ENCODE results near the gene ERCC4. TPM values are rescaled to one million over a fixed set of nuclear protein-coding genes. Genes with fewer than 3 reads are reported as not detected.

The ERCC4 gene
- total RNA-seq, 1 experiment from 2014 or later = 7.1 TPM

GRCh38 chr16:13953501-13953900, 33.5 kb downstream of the ERCC4 start:
- DNase-seq = no peak
- Mint-ChIP-seq H3K27ac (ENCODE audit: unreplicated experiment) (no peak overlapping the region), H3K4me3 (ENCODE audit: unreplicated experiment) (no peak overlapping the region), H3K4me1 (ENCODE audit: low read depth, unreplicated experiment) (peaks cover 24% of the 10 kb centered on the region), H3K36me3 (ENCODE audit: insufficient read depth, unreplicated experiment) (no peaks in the 10 kb centered on the region), H3K27me3 (ENCODE audit: insufficient read depth, unreplicated experiment) (no peaks in the 10 kb centered on the region), H3K9me3 (ENCODE audit: unreplicated experiment) (no peaks in the 10 kb centered on the region)
- POLR2A ChIA-PET = no interaction called here
- Histone ChIP-seq H3K4me1 (peaks cover 20% of the 10 kb centered on the region), H3K9me3 (no peaks in the 10 kb centered on the region), H3K27me3 (replicated peaks; ENCODE audit: control insufficient read depth, insufficient read depth, low read length) (no peaks in the 10 kb centered on the region), H3K36me3 (ENCODE audit: control insufficient read depth, insufficient read depth, low read length) (no peaks in the 10 kb centered on the region), H3K4me3 (ENCODE audit: low read depth, low read length) (no peak overlapping the region)
- TF ChIP-seq, protein P1, sequence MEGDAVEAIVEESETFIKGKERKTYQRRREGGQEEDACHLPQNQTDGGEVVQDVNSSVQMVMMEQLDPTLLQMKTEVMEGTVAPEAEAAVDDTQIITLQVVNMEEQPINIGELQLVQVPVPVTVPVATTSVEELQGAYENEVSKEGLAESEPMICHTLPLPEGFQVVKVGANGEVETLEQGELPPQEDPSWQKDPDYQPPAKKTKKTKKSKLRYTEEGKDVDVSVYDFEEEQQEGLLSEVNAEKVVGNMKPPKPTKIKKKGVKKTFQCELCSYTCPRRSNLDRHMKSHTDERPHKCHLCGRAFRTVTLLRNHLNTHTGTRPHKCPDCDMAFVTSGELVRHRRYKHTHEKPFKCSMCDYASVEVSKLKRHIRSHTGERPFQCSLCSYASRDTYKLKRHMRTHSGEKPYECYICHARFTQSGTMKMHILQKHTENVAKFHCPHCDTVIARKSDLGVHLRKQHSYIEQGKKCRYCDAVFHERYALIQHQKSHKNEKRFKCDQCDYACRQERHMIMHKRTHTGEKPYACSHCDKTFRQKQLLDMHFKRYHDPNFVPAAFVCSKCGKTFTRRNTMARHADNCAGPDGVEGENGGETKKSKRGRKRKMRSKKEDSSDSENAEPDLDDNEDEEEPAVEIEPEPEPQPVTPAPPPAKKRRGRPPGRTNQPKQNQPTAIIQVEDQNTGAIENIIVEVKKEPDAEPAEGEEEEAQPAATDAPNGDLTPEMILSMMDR (IDR thresholded peaks at IDR 0.05; ENCODE audit: insufficient read depth in 1 of 2, low read depth in 1 of 2, low read length in 1 of 2, severe bottlenecking in 1 of 2, unreplicated experiment in 1 of 2) = no peak
- BruUV-seq (replicated peaks) = no TSS peak
- intact Hi-C loops (cut with micrococcal nuclease; ENCODE audit: unreplicated experiment) = no loop called here
- CTCF ChIA-PET = no interaction called here

- ChIA-PET POLR2A (no interaction called here), CTCF (no interaction called here)
- no peak overlapping the region for H3K4me3 ChIP-seq (ENCODE audit: low read depth, low read length)
- no peaks in the 10 kb centered on the region for H3K27me3 ChIP-seq (replicated peaks; ENCODE audit: control insufficient read depth, insufficient read depth, low read length)
- no TSS peak for BruUV-seq (replicated peaks)
- peaks cover 25% of the 10 kb centered on the region for H3K4me1 ChIP-seq
- peak overlapping the region; percentile 31 for H3K4me3 Mint-ChIP-seq (ENCODE audit: unreplicated experiment)
- peaks cover 29% of the 10 kb centered on the region for H3K4me1 Mint-ChIP-seq (ENCODE audit: low read depth, unreplicated experiment)
- intact Hi-C loops (cut with micrococcal nuclease; ENCODE audit: unreplicated experiment) = loop anchor here (5.0 kb wide), 1 partner anchor 34 kb away; the partner anchor contains the start of gene ERCC4
- no peaks in the 10 kb centered on the region for H3K27me3 Mint-ChIP-seq (ENCODE audit: insufficient read depth, unreplicated experiment)
- no peak for DNase-seq
- H3K9me3 ChIP-seq = no peaks in the 10 kb centered on the region
- no peaks in the 10 kb centered on the region for H3K9me3 Mint-ChIP-seq (ENCODE audit: unreplicated experiment)
- TF ChIP-seq, protein P1 (IDR thresholded peaks at IDR 0.05; ENCODE audit: insufficient read depth in 1 of 2, low read depth in 1 of 2, low read length in 1 of 2, severe bottlenecking in 1 of 2, unreplicated experiment in 1 of 2) = no peak
- H3K36me3 ChIP-seq (ENCODE audit: control insufficient read depth, insufficient read depth, low read length) = no peaks in the 10 kb centered on the region
- no peaks in the 10 kb centered on the region for H3K36me3 Mint-ChIP-seq (ENCODE audit: insufficient read depth, unreplicated experiment)
- peak overlapping the region; percentile 79 for H3K27ac Mint-ChIP-seq (ENCODE audit: unreplicated experiment)
Observed at GRCh38 chr16:13956635-13957196, 36.8 kb downstream of the ERCC4 start.

DNA sequence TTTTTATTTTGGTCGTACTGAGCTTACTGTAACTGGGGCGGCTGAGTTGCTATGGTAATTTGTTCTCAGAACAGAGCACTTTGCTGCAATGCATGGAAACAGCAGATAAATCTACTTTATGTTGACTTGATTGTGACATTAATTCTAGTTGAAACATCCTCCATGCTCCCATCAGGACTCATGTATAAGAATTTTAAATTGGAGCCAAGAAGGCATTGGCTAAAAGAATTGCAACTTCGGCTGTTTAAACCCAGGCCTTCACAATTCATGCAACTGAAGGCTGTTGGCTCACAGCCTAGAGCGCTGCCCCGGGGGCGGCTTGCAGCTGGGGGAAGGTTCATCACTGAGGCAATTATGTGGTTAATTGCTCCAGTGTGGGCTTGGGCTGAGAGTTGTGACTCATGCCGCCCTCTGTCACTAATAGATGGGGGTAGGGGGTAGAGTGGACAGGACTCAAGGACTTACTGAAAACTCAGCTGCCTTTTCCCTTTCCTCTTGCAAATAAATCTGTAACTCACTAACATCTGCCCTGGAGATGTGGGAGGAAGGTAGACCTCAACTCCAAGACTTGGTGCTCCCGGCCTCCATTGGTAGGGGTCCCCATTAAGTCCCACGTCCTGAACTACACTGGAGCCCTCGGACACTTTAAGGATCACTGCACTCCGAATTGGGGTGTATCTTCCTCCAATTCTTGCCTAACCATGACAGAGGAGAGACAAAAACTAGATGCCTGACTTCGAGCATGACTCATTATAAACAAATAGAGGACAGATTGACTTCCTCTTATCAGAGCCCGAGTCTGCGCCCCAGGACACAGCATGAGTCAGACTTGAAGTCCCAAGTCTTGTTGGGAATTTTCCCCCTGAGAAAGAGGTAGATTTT, 37.5 kb downstream of the ERCC4 start:
- Mint-ChIP-seq H3K4me1 (ENCODE audit: low read depth, unreplicated experiment) (peaks cover 29% of the 10 kb centered on the region), H3K4me3 (ENCODE audit: unreplicated experiment) (peak overlapping the region; percentile 82), H3K27me3 (ENCODE audit: insufficient read depth, unreplicated experiment) (no peaks in the 10 kb centered on the region), H3K9me3 (ENCODE audit: unreplicated experiment) (no peaks in the 10 kb centered on the region), H3K27ac (ENCODE audit: unreplicated experiment) (peak overlapping the region; percentile 95), H3K36me3 (ENCODE audit: insufficient read depth, unreplicated experiment) (no peaks in the 10 kb centered on the region)
- intact Hi-C loops (cut with micrococcal nuclease; ENCODE audit: unreplicated experiment) = loop anchor here (5.0 kb wide), 1 partner anchor 35 kb away; the partner anchor contains the start of gene ERCC4
- CTCF ChIA-PET = no interaction called here
- BruUV-seq (replicated peaks) = no TSS peak
- POLR2A ChIA-PET = no interaction called here
- Histone ChIP-seq H3K36me3 (ENCODE audit: control insufficient read depth, insufficient read depth, low read length) (no peaks in the 10 kb centered on the region), H3K9me3 (no peaks in the 10 kb centered on the region), H3K27me3 (replicated peaks; ENCODE audit: control insufficient read depth, insufficient read depth, low read length) (no peaks in the 10 kb centered on the region), H3K4me3 (ENCODE audit: low read depth, low read length) (peak overlapping the region; percentile 17; the same call in 1 of the 2 replicates), H3K4me1 (peaks cover 25% of the 10 kb centered on the region)
- peak; percentile 58 to 73 for DNase-seq
- TF ChIP-seq, protein P1 (IDR thresholded peaks at IDR 0.05; ENCODE audit: insufficient read depth in 1 of 2, low read depth in 1 of 2, low read length in 1 of 2, severe bottlenecking in 1 of 2, unreplicated experiment in 1 of 2) = no peak

Measured in Caco-2 (cell line).